Measurements from ENCODE around the gene ELAVL1. TPM values are rescaled to one million over a fixed set of nuclear protein-coding genes. Genes with fewer than 3 reads are reported as not detected.
"Not testable (repeated sequence)": the region's sequence is repeated elsewhere in the genome, so short reads cannot be mapped to it uniquely, and the experiment has no call there.

The ELAVL1 gene
- polyA plus RNA-seq, 3 donors: 15.2 to 29.7 (median 16.9) TPM

- H3K27ac ChIP-seq (ENCODE audit: low read depth, low read length): peak within 1 kb of the TSS; percentile 51
- 3 to 10% (median 8%) methylated on average over 60 to 62 of the region's 62 CpGs for WGBS, 3 donors
Measured at GRCh38 chr19:7919610-7920518, 85.6 kb downstream of the ELAVL1 start, which contains the start of gene SNAPC2. Gene SNAPC2, plus strand, starts transcription at chr19:7920338. Its CDS starts 29 bp downstream, at chr19:7920367.

GRCh38 chr19:7918615-7919421, 86.6 kb downstream of the ELAVL1 start:
- no peak overlapping the region for H3K27ac ChIP-seq (ENCODE audit: low read depth, low read length)
- WGBS, 3 donors: 46 to 52% (median 47%) methylated on average over 41 to 42 of the region's 42 CpGs

GRCh38 chr19:7918062-7918614, 87.3 kb downstream of the ELAVL1 start:
- WGBS, 3 donors: 31 to 40% (median 37%) methylated on average over 27 to 29 of the region's 29 CpGs

GRCh38 chr19:7917267-7918061, 88.0 kb downstream of the ELAVL1 start:
- no peak overlapping the region for H3K27ac ChIP-seq (ENCODE audit: low read depth, low read length)
- WGBS, 3 donors: 1 to 3% (median 2%) methylated on average over 54 to 71 of the region's 71 CpGs

More at GRCh38 chr19:7918062-7918614, 87.3 kb downstream of the ELAVL1 start:
- H3K27ac ChIP-seq (ENCODE audit: low read depth, low read length): not testable (repeated sequence)

DNA sequence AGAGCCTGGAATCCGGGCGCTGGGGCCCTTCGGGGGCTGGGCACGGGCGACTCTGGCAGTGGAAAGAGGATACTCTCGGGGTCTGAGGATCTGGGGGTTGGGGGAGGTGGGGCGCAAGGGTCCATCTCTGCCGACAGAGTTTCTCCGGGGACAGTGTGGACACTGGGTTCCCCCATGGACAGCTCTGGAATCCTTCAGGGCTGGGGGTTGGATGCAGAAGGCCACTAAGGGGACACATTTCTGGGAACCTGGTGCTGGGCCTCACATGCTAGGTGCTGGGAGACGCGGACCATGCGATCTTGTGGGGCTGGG, 88.5 kb downstream of the ELAVL1 start:
- no peak overlapping the region for H3K27ac ChIP-seq (ENCODE audit: low read depth, low read length)
- WGBS, 3 donors: 8 to 11% (median 9%) methylated on average over 8 to 12 of the region's 12 CpGs

GRCh38 chr19:7916103-7916954, 89.1 kb downstream of the ELAVL1 start:
- 1 to 2% (median 1%) methylated on average over 91 to 104 of the region's 104 CpGs for WGBS, 3 donors
- no peak overlapping the region for H3K27ac ChIP-seq (ENCODE audit: low read depth, low read length)

- 46 to 49% (median 48%) methylated on average over 22 to 24 of the region's 24 CpGs for WGBS, 3 donors
- no peak overlapping the region for H3K27ac ChIP-seq (ENCODE audit: low read depth, low read length)
Measured at GRCh38 chr19:7915250-7916102, 90.0 kb downstream of the ELAVL1 start.

DNA sequence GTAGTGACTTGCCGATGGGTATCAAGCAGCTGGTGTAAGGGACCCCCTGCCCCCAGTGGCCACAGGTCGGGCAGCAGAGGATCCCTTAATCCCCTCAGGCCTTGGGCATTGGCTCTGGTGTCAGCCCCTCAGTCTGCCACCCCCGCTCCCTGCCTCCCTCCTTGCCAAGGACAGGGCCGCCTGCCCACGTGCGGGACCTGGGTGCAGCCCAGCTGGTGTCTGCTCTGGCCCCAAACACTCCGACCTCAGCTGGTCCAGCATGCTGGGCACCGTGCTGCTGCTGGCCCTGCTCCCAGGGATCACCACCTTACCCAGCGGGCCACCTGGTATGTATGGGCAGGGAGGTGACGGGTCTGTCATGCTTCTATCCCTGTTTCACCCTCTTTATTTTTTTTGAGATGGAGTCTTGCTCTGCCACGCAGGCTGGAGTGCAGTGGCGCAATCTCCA, 90.8 kb downstream of the ELAVL1 start, which contains the start of gene TGFBR3L:
TSS of gene TGFBR3L (plus strand) at position 233 of the 448 bp plus-strand sequence.
- no peak within 1 kb of the TSS for H3K27ac ChIP-seq (ENCODE audit: low read depth, low read length)
- WGBS, 3 donors: 46 to 69% (median 66%) methylated on average over 9 to 12 of the region's 12 CpGs

GRCh38 chr19:7914099-7914498, 91.3 kb downstream of the ELAVL1 start:
- WGBS, 3 donors: 59 to 61% (median 61%) methylated on average over 12 of the region's 12 CpGs
- H3K27ac ChIP-seq (ENCODE audit: low read depth, low read length): no peak overlapping the region

GRCh38 chr19:7913652-7914051, 91.8 kb downstream of the ELAVL1 start:
- H3K27ac ChIP-seq (ENCODE audit: low read depth, low read length): no peak overlapping the region
- WGBS, 3 donors: 83 to 90% (median 90%) methylated on average over 10 of the region's 10 CpGs

- 92 to 93% (median 92%) methylated on average over 35 to 39 of the region's 39 CpGs for WGBS, 3 donors
- H3K27ac ChIP-seq (ENCODE audit: low read depth, low read length): no peak overlapping the region
Measured at GRCh38 chr19:7912697-7913564, 92.5 kb downstream of the ELAVL1 start.

DNA sequence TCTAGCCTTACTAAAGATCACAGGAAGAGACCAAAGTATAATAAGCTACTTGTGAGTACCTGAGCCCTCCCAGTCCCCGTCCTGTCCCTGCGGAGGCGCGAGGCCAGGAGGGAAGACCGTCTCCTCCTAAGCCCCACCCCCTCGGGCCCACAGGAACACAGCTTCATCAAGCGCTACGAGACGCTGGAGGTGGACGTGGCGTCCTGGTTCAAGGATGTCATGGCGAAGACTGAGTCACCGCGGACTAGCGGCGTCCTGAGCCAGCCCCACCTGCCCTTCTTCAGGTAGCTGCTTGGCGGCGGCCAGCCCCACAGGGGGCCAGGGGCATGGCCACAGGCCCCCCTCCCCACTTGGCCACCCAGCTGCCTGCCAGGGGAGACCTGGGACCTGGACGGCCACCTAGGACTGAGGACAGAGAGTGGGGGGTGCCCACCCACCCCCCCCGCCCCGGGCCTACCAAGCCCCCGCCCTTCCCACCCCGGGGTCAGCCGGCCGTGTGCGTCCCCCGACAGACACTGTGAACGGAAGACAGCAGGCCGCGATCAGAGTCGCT, 93.2 kb downstream of the ELAVL1 start:
- no peak overlapping the region for H3K27ac ChIP-seq (ENCODE audit: low read depth, low read length)
- WGBS, 3 donors: 89 to 96% (median 89%) methylated on average over 23 to 31 of the region's 31 CpGs

- no peak overlapping the region for H3K27ac ChIP-seq (ENCODE audit: low read depth, low read length)
- 88 to 92% (median 90%) methylated on average over 17 to 18 of the region's 18 CpGs for whole genome bisulfite sequencing, 3 donors
Measured at GRCh38 chr19:7911508-7912143, 93.8 kb downstream of the ELAVL1 start.

- WGBS, 3 donors: 91 to 93% (median 93%) methylated on average over 50 to 54 of the region's 54 CpGs
- H3K27ac ChIP-seq (ENCODE audit: low read depth, low read length): no peak overlapping the region
Measured at GRCh38 chr19:7910321-7911161, 94.9 kb downstream of the ELAVL1 start.

Measured in adipose tissue (tissue), 3 donors.